Left renal cortex interstitium (tissue), 4 donors: Measurements from ENCODE around the gene GNG14. TPM values are rescaled to one million over a fixed set of nuclear protein-coding genes. Genes with fewer than 3 reads are reported as not detected.
"Not testable (repeated sequence)": the region's sequence is repeated elsewhere in the genome, so short reads cannot be mapped to it uniquely, and the experiment has no call there.

Experiments
- DNase-seq, 4 donors: peaks; one replicate each; pipeline ENCODE4 v3.0.0-alpha.2; 2013; ENCODE audit warnings: low read depth in 4 of 4, low spot score in 2 of 4, missing footprints in 1 of 4
- polyA plus RNA-seq, 4 donors: library from polyadenylated mRNA; unstranded; fragments of 120-200 nt; gene quantifications; one replicate each; pipeline ENCODE4 v1.2.1, GENCODE V29; 2013; ENCODE audit not compliant: insufficient read length in 4 of 4

Gene GNG14
- polyA plus RNA-seq, 4 donors: 0.49 TPM; not detected in 3

DNA sequence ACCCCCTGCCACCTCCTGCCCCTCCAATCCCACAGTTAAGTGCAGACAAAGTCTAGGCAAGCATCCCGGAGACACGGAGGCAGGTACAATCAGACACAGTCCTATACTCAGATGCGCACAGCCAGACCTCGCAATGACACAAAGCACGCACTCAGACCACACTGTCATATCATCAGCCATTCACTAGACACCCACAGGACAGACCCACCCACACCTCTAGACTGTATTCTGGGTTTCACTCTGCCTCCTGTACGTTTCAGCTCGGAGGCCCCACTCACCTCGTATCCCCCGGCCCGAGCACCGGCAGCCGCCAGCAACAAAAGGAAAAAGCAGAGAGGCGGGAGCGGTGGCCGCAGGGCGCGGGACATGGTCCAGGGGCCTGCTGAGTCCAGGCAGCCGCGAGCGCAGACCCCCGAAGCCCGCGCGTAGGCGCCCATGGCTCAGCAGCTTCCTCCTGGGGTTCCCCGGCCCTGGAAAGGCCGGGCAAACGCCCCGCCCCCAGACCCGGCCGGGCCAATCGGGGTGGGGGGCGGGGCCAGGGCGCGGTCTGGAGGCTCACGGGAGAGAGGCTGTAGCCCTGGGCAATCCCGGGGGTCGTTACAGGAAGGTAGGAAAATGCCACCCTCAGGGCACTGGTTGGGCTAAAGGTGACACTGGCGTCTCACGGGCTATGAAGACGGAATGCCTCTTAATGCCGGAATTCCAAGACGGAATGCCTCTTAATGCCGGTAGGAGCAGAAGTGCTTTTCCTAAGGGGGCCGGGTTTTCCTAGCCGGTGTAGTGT lies 21.3 kb upstream of the GNG14 start, which contains the start of the genes MAN2B1 and WDR83:
TSS of gene MAN2B1 (minus strand) at position 478 of the 784 bp plus-strand sequence. CDS start at position 437, 41 bp downstream.
TSS of gene WDR83 (plus strand) at position 543 of the 784 bp plus-strand sequence. CDS start 2,984 bp downstream, outside the sequence.
- peak in 3 of 4 donors; percentile 43 to 71 (median 63) for DNase-seq

DNA sequence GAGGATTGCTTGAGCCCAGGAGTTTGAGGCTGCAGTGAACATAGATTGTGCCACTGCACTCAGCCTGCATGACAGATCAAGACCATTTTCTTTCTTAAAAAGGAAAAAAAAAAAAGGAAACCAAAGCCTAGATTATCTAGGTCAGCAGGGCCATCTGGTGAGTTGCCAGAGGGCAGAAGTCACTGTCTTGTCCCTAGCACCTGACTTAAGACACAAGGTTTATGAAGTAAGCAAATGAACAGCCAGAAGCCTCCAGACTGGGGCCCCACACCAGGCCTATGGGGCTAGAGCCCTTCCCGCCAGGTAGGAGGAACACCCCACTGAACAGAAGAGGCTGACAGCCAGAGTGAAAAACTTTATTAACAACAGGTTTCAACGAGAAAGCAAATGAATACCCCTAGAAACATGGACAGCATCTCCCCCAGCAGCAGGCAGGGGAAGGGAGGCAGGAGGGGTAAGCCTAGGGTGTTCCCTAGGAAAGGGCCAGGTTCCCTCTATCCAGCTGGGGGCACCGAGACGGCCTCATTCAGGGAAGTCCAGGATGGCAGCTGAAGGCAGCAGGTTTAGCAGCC lies 20.0 kb upstream of the GNG14 start:
- DNase-seq: no peak

DNA sequence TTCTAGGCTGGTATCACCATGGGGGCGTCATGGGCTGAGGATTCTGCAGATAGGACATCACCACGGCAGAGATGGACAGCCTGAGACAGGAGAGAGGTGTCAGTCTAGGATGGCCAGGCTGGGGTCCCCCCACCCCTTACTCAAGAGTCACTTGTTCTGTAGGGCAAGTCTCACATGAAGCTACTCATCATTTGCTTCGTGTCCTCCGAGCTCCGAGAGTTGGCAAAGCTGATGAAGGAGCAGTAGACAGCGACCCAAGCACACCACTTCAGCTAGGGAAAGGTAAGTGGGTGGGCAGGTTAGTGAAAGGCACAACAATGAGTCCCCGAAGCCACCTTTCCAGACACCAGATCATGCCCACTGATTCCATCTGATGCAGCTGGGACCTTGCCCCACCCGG lies 19.5 kb upstream of the GNG14 start:
- no peak for DNase-seq

DNA sequence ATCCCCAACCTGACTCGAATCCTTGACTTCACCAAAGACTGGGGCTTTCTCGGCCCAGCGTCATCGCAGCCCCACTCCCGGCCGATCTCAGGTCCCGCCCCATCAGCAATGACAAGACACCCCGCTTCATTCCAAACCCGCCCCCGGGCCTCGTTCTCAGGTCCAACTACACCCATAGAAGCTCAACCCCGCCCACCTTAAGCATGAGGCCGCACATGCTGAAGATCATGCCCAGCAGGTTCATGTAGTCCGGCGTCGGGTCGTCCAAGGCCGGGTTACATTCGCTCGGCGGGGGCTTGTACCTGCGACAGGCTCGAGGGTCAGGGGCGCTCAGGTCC lies 18.9 kb upstream of the GNG14 start:
- no peak for DNase-seq

GRCh38 chr19:12669270-12670158 lies 18.3 kb upstream of the GNG14 start:
- peak; percentile 74 to 98 (median 80) for DNase-seq

DNA sequence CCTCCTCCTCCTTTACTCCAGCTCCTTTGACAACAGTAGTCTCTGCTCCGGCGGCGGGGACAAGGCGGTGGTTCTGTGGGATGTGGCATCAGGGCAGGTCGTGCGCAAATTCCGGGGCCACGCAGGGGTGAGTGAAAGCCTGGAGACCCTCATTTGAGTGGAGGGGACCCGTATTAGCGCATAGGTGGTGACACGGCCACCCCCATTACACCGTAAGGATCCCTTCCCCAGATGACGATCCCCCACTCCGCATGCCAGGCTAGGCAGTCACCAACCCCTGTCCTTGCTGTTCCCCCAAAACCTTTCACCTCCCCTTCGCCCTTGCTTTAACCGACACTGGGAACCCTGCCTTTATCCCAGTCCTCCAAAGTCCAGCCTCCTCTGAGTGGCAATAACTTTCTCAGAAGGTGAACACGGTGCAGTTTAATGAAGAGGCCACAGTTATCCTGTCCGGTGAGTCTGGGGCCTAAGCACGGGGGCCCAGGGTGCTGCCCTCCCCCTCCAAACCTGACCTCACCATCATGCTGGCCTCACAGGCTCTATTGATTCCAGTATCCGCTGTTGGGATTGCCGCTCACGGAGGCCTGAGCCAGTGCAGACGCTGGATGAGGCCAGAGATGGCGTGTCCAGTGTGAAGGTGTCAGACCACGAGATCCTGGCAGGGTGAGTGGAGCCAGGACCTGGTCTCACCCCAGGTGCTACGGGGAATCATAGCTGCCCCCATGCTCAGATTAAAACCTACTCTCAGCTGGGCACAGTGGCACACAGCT lies 17.5 kb upstream of the GNG14 start:
- DNase-seq: no peak

- no peak for DNase-seq
Measured at GRCh38 chr19:12672744-12673143, 15.1 kb upstream of the GNG14 start.

GRCh38 chr19:12675399-12675798 lies 12.4 kb upstream of the GNG14 start:
- DNase-seq: no peak

- no peak for DNase-seq
Measured at GRCh38 chr19:12675940-12676339, 11.9 kb upstream of the GNG14 start.

DNA sequence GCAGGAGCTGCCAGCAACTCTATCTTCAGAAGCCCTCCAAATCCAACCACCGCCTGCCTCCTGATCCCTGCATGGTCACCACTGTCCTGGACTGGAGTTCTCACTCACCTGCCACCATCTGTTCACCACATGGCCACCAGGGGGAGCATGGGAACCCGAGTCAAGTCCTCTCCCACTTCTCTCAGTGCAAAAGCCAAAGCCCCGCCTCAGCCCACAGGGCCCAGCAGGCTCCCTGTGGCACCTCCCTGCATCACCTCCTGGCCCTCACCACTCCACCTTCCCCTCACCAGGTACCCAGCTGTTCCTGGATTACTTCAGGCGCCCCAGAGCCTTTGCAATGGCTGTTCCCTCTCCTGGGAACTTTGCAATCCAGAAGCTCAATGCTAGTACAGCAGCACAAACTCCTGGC lies 11.4 kb upstream of the GNG14 start:
- peak in 1 of 4 donors; percentile 73 for DNase-seq

- DNase-seq: no peak
Measured at GRCh38 chr19:12676928-12677327, 10.9 kb upstream of the GNG14 start.

- DNase-seq: not testable (repeated sequence)
Measured at GRCh38 chr19:12678039-12678438, 9.8 kb upstream of the GNG14 start.

DNA sequence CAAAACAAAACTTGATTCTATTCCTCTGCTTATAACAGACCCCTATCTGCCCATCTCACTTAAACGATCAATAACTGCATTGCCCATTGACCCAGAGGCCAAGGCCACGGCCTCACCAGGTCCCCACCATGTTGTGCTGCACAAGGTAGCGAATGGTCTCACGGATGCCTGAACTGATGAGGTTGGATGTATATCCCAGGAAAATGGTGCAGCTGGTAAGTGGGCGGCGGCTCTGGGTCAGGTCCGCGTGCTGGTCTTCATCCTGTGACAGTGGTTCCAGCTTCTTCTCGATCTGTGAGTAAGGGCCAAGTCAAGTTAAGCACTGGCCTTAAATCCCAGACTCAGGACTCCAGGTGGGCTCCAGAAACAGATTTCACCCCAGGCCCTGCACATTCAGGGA lies 7.8 kb upstream of the GNG14 start:
- no peak for DNase-seq

DNA sequence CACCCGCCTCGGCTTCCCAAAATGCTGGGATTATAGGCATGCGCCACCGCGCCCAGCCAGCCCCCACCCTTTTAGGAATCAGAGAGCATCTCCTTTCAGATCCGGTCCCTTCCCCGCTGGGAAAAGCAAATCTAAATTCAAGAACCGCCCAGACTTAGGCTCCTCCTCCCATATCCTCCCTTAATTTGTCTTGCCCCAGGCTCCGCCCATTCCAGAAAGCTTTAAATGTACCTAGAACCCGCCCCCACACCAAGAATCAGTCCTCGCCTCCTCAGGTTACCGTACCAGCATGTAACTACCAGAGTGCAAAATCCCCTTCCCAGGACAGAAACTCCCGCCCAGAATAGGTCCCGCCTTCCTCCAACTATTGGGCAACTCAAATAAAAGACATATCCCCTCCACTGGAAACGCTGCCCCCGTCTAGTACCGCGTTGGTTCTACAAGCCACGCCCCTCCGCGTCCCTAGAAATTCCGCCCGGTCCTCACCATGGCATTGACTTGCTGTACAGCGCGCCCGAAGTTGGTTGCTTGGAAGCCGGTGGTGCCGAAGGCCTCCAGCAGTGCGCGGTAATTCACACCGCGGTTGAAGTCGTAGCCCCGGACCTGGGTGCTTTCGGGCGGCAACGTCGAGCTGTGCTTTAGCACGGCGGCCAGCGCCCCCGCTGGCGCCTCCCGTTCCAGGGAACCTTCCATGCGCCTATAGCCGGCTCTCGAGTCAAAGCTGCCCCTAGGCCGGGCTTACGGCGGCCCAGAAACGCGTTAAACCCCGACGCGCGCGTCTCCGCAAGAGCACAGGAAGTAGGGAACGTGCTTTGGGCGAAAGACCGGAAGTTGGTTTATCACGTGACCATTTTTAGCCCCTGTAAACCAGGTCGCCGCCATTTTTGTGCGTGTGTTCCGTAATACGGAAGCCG lies 6.5 kb upstream of the GNG14 start, which contains the start of gene DHPS:
TSS of gene DHPS (minus strand) at position 807 of the 914 bp plus-strand sequence. CDS start at position 693, 114 bp downstream.
- peak; percentile 88 to 96 (median 93) for DNase-seq

DNA sequence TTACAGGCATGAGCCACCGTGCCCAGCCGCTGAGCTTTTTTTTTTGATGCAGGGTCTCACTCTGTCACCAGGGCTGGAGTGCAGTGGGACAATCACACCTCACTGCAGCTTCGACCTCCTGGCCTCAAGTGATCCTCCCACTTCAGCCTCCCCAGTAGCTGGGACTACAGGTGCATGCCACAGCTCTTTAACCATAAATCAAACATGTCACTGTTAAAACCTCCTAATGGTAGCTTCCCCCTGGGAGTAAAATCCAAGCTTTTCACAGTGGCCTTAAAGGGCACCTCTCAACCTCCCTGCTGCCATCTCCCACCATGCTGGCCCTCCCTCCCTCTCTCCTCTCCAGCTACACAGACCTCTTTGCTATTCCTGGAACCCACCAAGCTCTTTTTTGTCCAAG lies 2.0 kb upstream of the GNG14 start:
- no peak for DNase-seq

DNA sequence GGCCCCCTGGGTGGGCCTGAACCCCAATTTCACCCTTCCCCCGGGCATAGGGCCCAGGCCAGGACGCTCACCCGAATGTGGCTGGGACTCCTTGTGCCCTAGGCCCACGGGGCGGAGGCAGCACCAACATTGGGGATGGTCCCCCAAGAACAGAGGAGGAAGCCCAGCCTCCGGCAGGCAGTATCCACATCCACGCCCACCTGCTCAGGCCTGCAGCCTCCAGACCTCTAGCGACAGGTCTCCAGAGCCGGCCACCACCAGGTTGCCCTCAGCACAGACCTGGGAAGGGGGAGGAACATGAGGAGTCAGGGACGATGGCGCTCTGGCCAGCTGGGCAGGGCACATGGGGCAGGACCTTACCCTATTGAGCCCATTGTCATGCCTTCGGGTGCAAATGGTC lies 1.2 kb downstream of the GNG14 start:
- DNase-seq: no peak

- DNase-seq: no peak
Measured at GRCh38 chr19:12689581-12690216, 1.9 kb downstream of the GNG14 start.

GRCh38 chr19:12692960-12693359 lies 5.2 kb downstream of the GNG14 start:
- no peak for DNase-seq

DNA sequence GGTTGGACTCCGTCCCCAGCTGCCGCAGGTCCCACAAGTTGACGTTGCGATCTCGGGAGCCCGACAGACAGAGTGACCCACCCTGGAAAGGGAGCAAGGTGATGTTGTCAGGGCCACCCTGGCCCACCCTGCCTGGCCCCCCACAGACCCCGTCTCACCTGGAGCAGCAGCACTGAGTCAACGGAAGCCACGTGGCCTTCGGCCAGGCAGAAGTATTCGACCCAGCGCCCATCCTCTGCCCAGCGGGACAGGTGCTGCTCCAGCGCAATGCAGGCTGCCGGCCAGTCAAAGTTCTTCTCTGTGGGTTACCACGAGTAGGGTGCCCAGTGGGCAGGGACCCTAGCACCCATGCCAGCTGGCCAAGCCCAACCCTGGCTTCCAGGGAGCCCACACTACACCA lies 6.8 kb downstream of the GNG14 start:
- DNase-seq: no peak
